NCI-H2107 treated with DMSO at 0.1 percent for 48 hours (cell line): ENCODE results near the gene YPEL1.
"Not testable (repeated sequence)": the region's sequence is repeated elsewhere in the genome, so short reads cannot be mapped to it uniquely, and the experiment has no call there.

Experiments
- DNase-seq: peaks from one replicate; lab custom pipeline; 2025; ENCODE audit not compliant: unreplicated experiment; lab: John Stamatoyannopoulos, UW

The YPEL1 gene

GRCh38 chr22:21754523-21754922, 18.9 kb upstream of the YPEL1 start:
- no peak for DNase-seq

GRCh38 chr22:21753374-21754111, 17.9 kb upstream of the YPEL1 start:
- DNase-seq, result no peak

DNA sequence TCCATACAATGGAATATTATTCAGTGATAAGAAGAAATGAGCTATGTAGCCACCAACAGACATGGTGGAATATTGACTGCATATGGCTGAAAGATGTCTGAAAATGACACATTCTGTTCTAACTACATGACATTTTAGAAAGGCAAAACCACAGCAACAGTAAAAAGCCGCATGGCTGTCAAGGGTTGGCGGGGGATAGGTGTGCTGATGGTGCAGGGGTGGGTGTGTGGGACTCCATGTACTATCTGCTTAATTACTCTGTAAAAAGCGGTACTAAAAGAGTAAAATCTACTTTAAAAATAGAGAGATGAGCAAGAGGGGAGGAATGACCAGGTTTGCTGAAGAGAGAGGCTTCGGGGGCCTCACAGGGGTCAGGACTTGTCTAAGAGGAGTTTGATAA, 16.7 kb upstream of the YPEL1 start:
- no peak for DNase-seq

DNA sequence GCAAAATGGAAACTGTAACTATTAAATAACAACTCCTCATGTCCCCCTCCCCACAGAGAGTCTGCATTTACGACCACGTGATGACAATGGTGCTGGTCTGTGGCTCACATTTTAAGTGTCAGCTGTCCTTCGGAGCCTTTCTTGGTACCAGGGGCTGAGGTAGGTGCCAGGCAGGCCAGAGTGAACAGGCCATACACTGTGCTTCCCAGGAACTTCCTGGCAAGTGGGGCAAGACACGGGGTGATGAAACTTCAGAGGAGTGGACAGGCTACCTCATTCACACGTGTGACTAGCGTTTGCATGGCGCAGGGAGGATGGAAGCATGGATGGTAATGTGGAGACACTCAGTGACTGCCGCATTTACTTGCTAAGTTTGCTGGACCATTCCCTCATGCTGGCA, 10.4 kb upstream of the YPEL1 start:
- no peak for DNase-seq

GRCh38 chr22:21744917-21745316, 9.3 kb upstream of the YPEL1 start:
- DNase-seq, result not testable (repeated sequence)

DNA sequence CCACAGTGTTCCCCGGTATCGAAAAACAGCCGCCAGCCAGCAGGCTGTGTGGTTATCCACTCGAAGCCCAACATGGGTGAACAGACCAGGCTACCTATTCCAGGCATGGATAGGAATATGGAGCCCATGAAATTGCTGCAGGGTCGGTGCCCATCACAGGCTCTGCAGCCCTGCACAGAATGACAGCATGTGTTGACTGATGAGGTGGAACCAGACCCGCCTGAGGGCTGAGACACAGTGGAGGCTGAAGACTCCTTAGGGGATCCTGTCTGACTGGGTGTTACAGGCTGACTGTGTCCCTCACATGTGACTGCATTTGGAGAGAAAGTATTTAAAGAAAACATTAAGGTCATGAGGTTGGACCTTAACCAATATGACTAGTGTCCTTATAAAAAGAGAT, 6.2 kb upstream of the YPEL1 start:
- DNase-seq, result no peak

- no peak for DNase-seq
These were observed 5.5 kb upstream of the YPEL1 start for GRCh38 chr22:21741059-21741458.

- DNase-seq, result no peak
These were observed 4.3 kb upstream of the YPEL1 start for GRCh38 chr22:21739828-21740377.

DNA sequence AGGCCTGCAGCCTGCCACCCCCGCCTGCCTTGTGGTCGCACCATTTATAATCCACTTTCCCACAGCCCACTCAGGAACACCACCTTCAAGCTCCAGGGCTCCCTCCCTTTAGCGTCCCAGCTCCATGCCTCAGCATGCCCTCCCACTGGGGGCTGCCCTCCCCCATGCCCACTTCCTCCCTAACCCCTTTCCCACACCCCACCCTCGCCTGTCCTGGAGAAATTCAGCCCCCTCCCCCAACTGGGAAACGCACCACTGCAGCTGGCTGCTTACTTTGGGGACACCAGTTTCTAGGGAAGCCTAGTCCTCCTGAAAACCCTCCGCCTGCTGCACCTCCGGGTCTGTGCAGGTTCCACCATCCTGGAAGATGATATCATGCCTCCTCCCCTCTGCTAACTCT, 3.4 kb upstream of the YPEL1 start:
- no peak for DNase-seq

DNA sequence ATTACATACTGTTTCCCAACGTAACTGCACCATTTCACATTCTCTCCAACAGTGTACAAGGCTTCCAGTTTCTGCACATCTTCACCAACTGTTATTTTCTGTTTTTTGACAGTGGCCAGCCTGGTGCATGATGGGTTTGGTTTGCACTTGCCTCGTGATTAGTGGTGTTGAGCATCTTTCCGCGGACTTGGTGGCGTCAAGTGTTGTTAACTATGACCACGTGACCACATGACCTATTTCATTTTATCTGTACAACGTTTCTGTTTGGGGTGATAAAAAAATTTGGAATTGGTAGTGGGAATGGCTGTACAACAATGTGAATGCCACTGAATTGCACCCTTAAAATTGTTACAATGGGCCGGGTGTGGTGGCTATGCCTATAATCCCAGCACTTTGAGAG, 2.5 kb upstream of the YPEL1 start:
- DNase-seq, result no peak

DNA sequence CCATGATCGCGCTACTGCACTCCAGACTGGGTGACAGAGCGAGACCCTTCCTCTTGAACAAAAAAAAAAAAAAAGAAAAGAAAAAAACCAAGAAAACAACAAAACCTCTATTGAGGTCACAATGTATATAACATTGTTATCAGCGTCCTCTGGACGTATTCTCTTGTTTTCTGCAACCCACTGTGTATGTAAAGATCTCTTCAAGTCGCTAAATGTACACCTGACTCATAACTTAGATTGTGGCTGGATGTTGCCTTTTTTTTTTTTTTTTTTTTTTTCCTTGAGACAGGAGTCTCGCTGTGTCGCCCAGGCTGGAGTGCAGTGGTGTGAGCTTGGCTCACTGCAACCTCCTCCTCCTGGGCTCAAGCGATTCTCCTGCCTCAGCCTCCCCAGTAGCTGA, 1.4 kb upstream of the YPEL1 start:
- no peak for DNase-seq

GRCh38 chr22:21736084-21736642, 569 bp upstream of the YPEL1 start:
- DNase-seq, result no peak

GRCh38 chr22:21734540-21735199, 924 bp downstream of the YPEL1 start:
- no peak for DNase-seq

GRCh38 chr22:21731503-21731902, 4.1 kb downstream of the YPEL1 start:
- no peak for DNase-seq

DNA sequence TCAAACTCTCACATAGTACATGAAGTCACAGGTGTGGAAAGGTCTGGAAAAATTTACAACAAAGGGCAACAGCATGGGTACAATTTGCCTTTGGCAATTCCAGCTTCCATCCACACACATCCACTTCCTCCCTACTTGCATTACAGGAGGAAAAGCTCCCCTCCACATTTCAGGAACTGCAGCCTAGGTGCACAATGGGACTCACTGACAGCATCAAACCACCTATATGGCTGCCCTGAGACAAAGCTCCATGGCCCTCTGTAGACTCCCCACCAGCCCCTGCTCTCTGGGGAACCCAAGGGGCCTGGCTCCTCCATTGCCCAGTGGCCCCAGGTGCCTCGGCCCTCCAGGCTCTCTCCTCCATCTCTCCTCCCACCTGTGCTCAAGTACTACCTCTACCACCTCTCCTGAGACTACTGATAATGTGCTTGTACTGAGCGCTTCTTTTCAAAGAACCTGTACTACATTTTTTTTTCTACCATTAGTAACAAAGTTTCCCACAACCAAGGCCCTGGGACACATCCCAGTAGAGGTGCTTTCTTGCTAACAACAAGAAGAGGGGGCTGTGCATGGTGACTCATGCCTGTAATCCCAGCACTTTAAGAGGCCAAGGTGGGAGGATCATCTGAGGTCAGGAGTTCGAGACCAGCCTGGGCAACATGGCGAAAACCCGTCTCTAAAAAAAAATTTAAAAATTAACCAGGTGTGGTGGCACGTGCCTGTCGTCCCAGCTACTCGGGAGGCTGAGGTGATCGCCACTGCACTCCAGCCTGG, 4.9 kb downstream of the YPEL1 start:
- no peak for DNase-seq

DNA sequence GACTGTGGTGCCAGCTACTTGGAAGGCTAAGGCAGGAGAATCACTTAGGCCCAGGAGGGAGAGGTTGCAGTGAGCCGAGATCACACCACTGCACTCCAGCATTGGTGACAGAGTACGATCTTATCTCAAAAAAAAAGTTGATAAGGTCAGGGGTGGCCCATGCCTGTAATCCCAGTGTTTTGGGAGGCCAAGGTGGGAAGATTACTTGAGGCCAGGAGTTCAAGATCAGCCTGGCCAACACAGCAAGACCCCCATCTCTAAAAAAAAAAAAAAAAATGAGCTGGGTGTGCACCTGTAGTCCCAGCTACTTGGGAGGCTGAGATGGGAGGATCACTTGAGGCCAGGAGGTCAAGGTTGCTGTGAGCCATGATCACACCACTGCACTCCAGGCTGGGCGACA, 6.4 kb downstream of the YPEL1 start:
- not testable (repeated sequence) for DNase-seq

DNA sequence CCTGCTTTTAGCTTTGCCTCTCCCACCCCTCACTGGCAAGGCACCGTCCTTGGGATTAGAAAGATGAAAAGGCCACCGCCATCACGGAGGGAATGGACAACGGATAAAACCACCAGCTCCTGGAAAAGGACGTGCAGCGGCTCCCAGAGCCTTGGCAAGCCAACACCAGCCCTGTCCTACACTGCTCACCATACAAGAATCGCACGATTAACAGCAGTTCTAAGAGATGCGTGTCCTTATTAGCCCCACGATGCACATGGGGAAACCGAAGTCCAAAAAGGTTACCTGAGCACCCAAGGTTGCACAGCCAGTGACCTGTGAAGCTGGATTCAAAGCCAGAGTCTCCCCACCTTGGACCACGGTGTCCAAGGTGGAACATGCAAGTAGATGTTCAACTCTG, 7.3 kb downstream of the YPEL1 start:
- no peak for DNase-seq

- DNase-seq, result no peak
These were observed 7.8 kb downstream of the YPEL1 start for GRCh38 chr22:21727768-21728167.

- DNase-seq, result no peak
These were observed 8.4 kb downstream of the YPEL1 start for GRCh38 chr22:21727159-21727558.

DNA sequence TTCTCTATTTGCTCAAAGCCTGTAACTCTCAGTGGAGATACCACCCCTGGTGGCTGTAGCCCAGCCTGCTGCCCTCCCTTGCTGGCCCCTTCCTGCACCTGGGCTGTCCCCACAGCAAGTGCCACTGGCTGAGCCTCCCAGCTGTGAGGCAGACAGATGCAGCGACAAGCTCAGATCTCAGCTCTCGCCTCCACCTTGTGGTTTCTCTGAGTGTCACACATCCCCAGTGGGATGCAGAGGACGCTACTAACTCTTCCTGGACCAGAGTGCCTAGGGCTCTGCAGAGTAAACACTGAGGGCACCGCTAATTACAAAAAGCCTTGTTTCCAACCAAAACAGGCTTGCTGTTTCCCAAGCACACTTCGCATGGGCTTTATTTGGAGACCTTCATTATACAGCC, 8.9 kb downstream of the YPEL1 start:
- no peak for DNase-seq

GRCh38 chr22:21725956-21726649, 9.5 kb downstream of the YPEL1 start:
- no peak for DNase-seq
